Heart left ventricle (tissue), 16 donors: ENCODE measurements around the gene HPRT1. TPM values are rescaled to one million over a fixed set of nuclear protein-coding genes. Genes with fewer than 3 reads are reported as not detected.

Experiments
- ATAC-seq, 4 donors: fragments of 200-7000 bp; cut with Tn5 transposase; one replicate each; pipeline ENCODE4 v1.9.1; 2020 to 2022; ENCODE audit warnings: moderate library complexity in 4 of 4, mild to moderate bottlenecking in 3 of 4, moderate number of reproducible peaks in 1 of 4
- DNase-seq, 5 donors: peaks; one replicate each; pipeline ENCODE4 v3.0.0-alpha.2; 2020
- H3K27ac ChIP-seq, 12 donors: fragments of 200-600 bp; sonication (generic) in 4 of 12; one replicate each; pipeline versions ENCODE4 v1.5.0 to v1.8.0; 2016 to 2022; ENCODE audit warnings: mild to moderate bottlenecking in 2 of 12
- H3K27me3 ChIP-seq, 9 donors: fragments of 200-600 bp; sonication (generic) in 2 of 9; one replicate each; pipeline versions ENCODE4 v1.5.1 to v1.8.0; 2016 to 2022; ENCODE audit warnings: mild to moderate bottlenecking in 3 of 9
- H3K36me3 ChIP-seq, 9 donors: fragments of 200-600 bp; sonication (generic) in 2 of 9; one replicate each; pipeline versions ENCODE4 v1.5.0 to v1.8.0; 2018 to 2022; ENCODE audit warnings: mild to moderate bottlenecking in 2 of 9
- H3K4me1 ChIP-seq, 12 donors: fragments of 200-600 bp; sonication (generic) in 4 of 12; one replicate each; pipeline versions ENCODE4 v1.5.0 to v1.8.0; 2016 to 2022; ENCODE audit warnings: mild to moderate bottlenecking in 3 of 12
- H3K4me3 ChIP-seq, 12 donors: fragments of 200-600 bp; sonication (generic) in 4 of 12; one replicate each; pipeline versions ENCODE4 v1.5.0 to v1.8.0; 2017 to 2022; ENCODE audit warnings: mild to moderate bottlenecking in 9 of 12, moderate library complexity in 4 of 12
- H3K9me3 ChIP-seq, 12 donors: fragments of 200-600 bp; sonication (generic) in 4 of 12; one replicate each; pipeline versions ENCODE4 v1.5.0 to v1.8.0; 2016 to 2022; ENCODE audit warnings: mild to moderate bottlenecking in 1 of 12
- POLR2A ChIP-seq, 2 donors: fragments of 450-650 bp; IDR thresholded peaks; one replicate each; pipeline ENCODE4 v1.6.1; 2017; ENCODE audit warnings: antibody characterized with exemption in 2 of 2, mild to moderate bottlenecking in 2 of 2, moderate library complexity in 2 of 2
- WGBS, 4 donors: extraction: QIAGEN DNeasy Blood & Tissue Kit in 2 of 4; methylation state at CpG; one replicate each; pipeline versions ENCODE4 v1.1.5 to v1.1.7; 2013 to 2018; 5-methylcytosine and 5-hydroxymethylcytosine counted together
- intact Hi-C, 10 donors: fragments of 100-400 bp; cut with DNase I; formaldehyde crosslinking; loops; one replicate each; pipeline versions ENCODE4 v1.11.1 to v1.14.2; 2022
- polyA plus RNA-seq, 2 donors: library from polyadenylated mRNA; stranded (reverse); fragments of 200-250 nt; gene quantifications; one replicate each; pipeline ENCODE4 v1.2.3, GENCODE V29; 2013
- total RNA-seq, 9 donors: library from RNA; depleted of rRNA in 2 of 9; stranded (reverse); fragments of >200 nt in 2 of 9; fragmentation: NEBNext Ultra II Directional in 3 of 9; extraction: Animal tissue kit (Norgen Biotek cat#: 25700) in 3 of 9; gene quantifications; one replicate each; pipeline versions ENCODE4 v1.1.0 to v1.2.4, GENCODE V29; 2016 to 2023
- TF ChIP-seq, protein P1 (sequence below), 12 donors: fragments of 200-600 bp; sonication (generic) in 4 of 12; IDR thresholded peaks; one replicate each; pipeline versions ENCODE4 v1.5.0 to v1.8.0; 2018 to 2022; ENCODE audit warnings: antibody characterized with exemption in 12 of 12, mild to moderate bottlenecking in 5 of 12
- donor health status: ischemic (EF 13 %, LVEDD 7.1; RV severe dilation, severe dysfunction).
- donor health status: healthy with polysubstance abuse.
- donor health status: DM: no; HTN: yes; CAD: no.
- donor health status: DM: no; HTN: no; CAD: no.
- donor health status: ischemic (EF 25% LVEDD 6.9; RV normal size, moderate dysfunction).
- donor health status: ischemic (EF 25% LVEDD 5.7; RV mildly dilated, moderate dysfunction).
- donor health status: healthy.
- donor health status: DM: yes; HTN: yes; CAD: no.
- donor health status: ischemic (EF 35%, LVEDD 5.7; RV mildly dilated, moderate dysfunction).
- donor health status: nonischemic (EF 11% LVEDD 7.7; RV severe dilation, severe dysfunction).
- donor health status: DM: yes; HTN: yes; CAD: no.
- donor health status: PGD.
- donor health status: ischemic (EF 29% LVEDD 5.4; RV normal size, mild dysfunction).
- donor health status: nonischemic (EF 23%, LVEDD 6.1; RV moderate dilation, normal function).

HPRT1 gene
- total and polyA plus RNA-seq, 11 donors = 9.2 to 35.1 (median 25.6) TPM

- no peak for TF ChIP-seq POLR2A (IDR thresholded peaks at IDR 0.05)
- TF ChIP-seq, protein P1, sequence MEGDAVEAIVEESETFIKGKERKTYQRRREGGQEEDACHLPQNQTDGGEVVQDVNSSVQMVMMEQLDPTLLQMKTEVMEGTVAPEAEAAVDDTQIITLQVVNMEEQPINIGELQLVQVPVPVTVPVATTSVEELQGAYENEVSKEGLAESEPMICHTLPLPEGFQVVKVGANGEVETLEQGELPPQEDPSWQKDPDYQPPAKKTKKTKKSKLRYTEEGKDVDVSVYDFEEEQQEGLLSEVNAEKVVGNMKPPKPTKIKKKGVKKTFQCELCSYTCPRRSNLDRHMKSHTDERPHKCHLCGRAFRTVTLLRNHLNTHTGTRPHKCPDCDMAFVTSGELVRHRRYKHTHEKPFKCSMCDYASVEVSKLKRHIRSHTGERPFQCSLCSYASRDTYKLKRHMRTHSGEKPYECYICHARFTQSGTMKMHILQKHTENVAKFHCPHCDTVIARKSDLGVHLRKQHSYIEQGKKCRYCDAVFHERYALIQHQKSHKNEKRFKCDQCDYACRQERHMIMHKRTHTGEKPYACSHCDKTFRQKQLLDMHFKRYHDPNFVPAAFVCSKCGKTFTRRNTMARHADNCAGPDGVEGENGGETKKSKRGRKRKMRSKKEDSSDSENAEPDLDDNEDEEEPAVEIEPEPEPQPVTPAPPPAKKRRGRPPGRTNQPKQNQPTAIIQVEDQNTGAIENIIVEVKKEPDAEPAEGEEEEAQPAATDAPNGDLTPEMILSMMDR (IDR thresholded peaks at IDR 0.05) = no peak
- Histone ChIP-seq H3K4me1 (no peaks in the 10 kb centered on the region), H3K36me3 (peaks cover 0 to 3% (median 0%) of the 10 kb centered on the region in 9 donors), H3K4me3 (no peak overlapping the region), H3K27me3 (no peaks in the 10 kb centered on the region), H3K9me3 (no peaks in the 10 kb centered on the region), H3K27ac (no peak overlapping the region)
- 80 to 100% (median 96%) methylated on average over 6 of the region's 6 CpGs for WGBS, 4 donors
- no peak for ATAC-seq
- DNase-seq = no peak
- intact Hi-C loops = no loop called here
These were observed 24.1 kb upstream of the HPRT1 start for GRCh38 chrX:134435894-134436293.

DNA sequence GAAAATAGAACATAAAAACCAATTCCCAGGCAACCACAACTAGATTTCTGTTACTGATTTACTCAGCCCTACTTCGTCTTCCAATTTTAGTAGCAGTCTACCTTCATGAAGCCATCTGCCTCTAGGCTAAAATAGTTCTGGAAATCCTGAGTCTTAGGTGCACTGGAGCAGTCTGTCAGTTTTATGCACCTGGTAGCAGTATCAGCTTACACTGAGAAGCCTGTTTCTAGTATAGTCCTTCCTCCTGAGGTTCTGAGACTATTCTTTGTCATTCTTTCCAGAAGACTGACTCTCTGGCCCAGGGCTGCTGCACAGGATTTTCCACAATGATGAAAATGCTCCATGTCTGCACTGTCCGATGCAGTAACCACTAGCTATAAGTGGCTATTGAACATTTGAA lies 16.9 kb upstream of the HPRT1 start:
- H3K27ac ChIP-seq = no peak overlapping the region
- H3K27me3 ChIP-seq = no peaks in the 10 kb centered on the region
- no peaks in the 10 kb centered on the region for H3K4me1 ChIP-seq
- DNase-seq = no peak
- intact Hi-C loops = no loop called here
- TF ChIP-seq POLR2A (IDR thresholded peaks at IDR 0.05) = no peak
- TF ChIP-seq, protein P1 (IDR thresholded peaks at IDR 0.05) = no peak
- no peak overlapping the region for H3K4me3 ChIP-seq
- H3K36me3 ChIP-seq = no peaks in the 10 kb centered on the region
- no peak for ATAC-seq
- no peaks in the 10 kb centered on the region for H3K9me3 ChIP-seq
- 71 to 93% (median 86%) methylated on average over 2 of the region's 2 CpGs for WGBS, 4 donors

DNA sequence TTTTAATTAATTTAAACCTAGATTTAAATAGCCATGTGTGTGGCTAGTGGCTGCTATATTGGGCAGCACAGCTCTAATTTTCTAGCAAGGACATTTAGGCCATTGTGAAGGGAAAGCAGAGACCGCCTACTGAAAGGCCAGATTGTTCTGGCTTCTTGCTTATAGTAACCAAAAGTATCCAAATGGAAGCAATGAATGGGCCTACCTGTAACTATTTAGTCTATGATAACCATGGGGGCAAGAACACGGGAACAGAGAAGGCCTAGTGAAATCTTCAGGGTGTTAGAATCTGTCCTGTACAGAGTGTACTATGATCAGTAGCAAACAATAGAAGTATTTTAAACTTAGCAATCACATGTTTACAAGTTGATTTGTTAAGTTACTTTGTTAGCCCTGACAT lies 16.5 kb upstream of the HPRT1 start:
- ATAC-seq (no peak), DNase-seq (no peak)
- WGBS, 4 donors = 59 to 90% (median 78%) methylated on average over 2 of the region's 2 CpGs
- Histone ChIP-seq H3K4me1 (no peaks in the 10 kb centered on the region), H3K27ac (no peak overlapping the region), H3K4me3 (no peak overlapping the region), H3K9me3 (no peaks in the 10 kb centered on the region), H3K36me3 (no peaks in the 10 kb centered on the region), H3K27me3 (no peaks in the 10 kb centered on the region)
- TF ChIP-seq, protein P1 (IDR thresholded peaks at IDR 0.05) = no peak
- intact Hi-C loops = no loop called here

GRCh38 chrX:134444681-134445080 lies 15.3 kb upstream of the HPRT1 start:
- WGBS, 4 donors = 67 to 91% (median 83%) methylated on average over 3 of the region's 3 CpGs
- intact Hi-C loops = no loop called here
- H3K27me3 ChIP-seq = no peaks in the 10 kb centered on the region

More at GRCh38 chrX:134444681-134445080, 15.3 kb upstream of the HPRT1 start:
- no peak for TF ChIP-seq POLR2A (IDR thresholded peaks at IDR 0.05)
- TF ChIP-seq, protein P1 (IDR thresholded peaks at IDR 0.05) = no peak
- no peak for ATAC-seq
- H3K4me3 ChIP-seq = no peak overlapping the region
- DNase-seq = no peak
- H3K4me1 ChIP-seq = no peaks in the 10 kb centered on the region
- H3K36me3 ChIP-seq = no peaks in the 10 kb centered on the region
- no peaks in the 10 kb centered on the region for H3K9me3 ChIP-seq
- no peak overlapping the region for H3K27ac ChIP-seq
